NOMO-1 treated with dmso at 0.1 percent for 144 hours (cell line): ENCODE data around the gene MAL.

Experiments
- DNase-seq: peaks from one replicate; lab custom pipeline; 2025; ENCODE audit not compliant: unreplicated experiment; lab: John Stamatoyannopoulos, UW

The MAL gene

GRCh38 chr2:95047629-95048510, 22.4 kb downstream of the MAL start:
- DNase-seq, result no peak

GRCh38 chr2:95048825-95049682, 23.5 kb downstream of the MAL start:
- no peak for DNase-seq

GRCh38 chr2:95049683-95049955, 24.1 kb downstream of the MAL start:
- DNase-seq, result no peak

DNA sequence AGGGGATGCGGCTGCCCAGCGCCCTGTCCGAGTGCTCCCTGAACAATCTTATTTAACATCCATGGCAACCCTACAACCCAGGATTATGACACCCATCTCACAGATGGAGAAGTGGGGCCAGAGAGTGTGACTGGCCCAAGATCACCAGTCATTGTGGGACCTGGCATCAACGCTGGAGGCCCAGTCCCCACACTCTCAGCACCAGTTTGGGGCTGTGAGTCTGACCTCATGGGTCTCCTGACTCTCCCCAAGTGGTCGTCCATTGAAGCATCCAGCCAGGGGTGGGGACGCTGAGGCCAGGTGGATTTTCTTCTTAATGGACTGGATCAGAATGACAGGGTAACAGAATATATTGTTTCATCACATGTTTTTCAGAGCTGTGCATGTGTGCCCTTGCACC, 24.5 kb downstream of the MAL start:
- DNase-seq, result no peak

GRCh38 chr2:95050385-95051300, 25.1 kb downstream of the MAL start:
- no peak for DNase-seq

DNA sequence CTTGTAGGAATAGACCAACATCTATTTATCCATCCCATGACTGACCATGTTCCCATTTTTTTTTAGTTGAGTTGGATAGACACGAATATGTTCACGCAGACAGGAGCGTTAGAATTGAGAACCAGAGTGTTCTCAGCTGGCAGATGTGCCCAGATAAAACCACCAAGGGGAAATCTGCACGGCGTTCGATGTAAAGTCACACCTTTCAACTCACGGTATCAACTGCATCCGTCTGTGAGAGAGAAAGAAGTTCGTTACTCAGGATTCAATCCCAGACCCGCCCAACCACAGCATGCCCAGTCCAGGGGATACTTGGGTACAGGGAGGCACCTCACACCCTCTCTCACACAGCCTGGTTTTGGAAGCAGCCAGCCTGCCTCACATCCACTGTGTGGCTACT, 26.1 kb downstream of the MAL start:
- DNase-seq, result no peak

GRCh38 chr2:95052307-95052706, 26.8 kb downstream of the MAL start:
- no peak for DNase-seq

DNA sequence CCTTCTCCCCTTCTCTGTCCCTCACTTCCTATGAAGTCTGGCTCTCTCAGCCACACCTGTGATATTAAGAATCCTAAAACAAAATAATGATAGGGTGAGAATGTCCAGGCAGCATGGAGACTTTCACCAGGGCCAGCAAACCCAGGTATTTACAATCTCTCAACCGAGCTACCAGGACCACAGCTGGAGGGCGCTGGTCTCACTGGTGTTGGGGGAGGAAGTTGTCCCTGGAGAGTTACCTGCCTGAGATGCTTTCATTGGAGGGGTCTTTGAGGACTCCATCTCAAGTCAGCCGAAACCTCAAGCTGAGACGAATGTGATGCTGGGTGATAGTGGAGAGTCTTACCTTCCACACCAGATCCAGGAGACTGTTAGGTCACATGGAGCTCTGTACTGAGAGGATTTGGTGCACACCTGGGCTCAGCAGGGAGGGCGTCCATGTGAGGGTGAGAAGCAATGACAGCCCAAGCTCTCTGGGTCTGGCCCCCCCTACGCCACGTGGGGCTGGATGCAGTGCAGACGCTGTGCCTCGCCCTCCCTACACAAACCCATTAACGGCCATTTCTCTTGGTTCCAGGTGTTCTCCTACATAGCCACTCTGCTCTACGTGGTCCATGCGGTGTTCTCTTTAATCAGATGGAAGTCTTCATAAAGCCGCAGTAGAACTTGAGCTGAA, 27.4 kb downstream of the MAL start:
- DNase-seq, result no peak

DNA sequence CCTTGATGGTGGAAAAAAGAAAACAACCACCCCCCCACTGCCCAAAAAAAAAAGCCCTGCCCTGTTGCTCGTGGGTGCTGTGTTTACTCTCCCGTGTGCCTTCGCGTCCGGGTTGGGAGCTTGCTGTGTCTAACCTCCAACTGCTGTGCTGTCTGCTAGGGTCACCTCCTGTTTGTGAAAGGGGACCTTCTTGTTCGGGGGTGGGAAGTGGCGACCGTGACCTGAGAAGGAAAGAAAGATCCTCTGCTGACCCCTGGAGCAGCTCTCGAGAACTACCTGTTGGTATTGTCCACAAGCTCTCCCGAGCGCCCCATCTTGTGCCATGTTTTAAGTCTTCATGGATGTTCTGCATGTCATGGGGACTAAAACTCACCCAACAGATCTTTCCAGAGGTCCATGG, 28.0 kb downstream of the MAL start:
- no peak for DNase-seq

DNA sequence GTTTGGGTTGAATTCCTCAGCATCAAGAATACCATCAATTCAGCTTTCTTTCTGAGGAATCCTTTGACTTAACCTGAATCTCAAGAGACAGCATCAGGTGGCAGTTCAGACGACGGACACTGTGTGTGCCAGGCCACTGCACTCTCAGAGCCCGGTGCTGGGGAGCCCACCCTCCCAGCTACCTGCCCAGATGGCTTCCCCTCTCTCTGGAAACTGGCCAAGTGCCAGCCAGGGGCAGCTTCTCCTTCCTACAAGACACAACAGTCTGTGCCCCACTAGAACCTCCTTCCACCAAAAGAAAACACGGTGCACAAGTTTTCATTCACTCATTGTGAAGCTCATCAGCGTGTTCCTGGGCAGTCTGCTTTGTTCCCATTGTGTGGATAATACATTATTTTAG, 28.5 kb downstream of the MAL start:
- DNase-seq, result no peak

- DNase-seq, result no peak
These were observed 29.8 kb downstream of the MAL start for GRCh38 chr2:95055262-95055661.

DNA sequence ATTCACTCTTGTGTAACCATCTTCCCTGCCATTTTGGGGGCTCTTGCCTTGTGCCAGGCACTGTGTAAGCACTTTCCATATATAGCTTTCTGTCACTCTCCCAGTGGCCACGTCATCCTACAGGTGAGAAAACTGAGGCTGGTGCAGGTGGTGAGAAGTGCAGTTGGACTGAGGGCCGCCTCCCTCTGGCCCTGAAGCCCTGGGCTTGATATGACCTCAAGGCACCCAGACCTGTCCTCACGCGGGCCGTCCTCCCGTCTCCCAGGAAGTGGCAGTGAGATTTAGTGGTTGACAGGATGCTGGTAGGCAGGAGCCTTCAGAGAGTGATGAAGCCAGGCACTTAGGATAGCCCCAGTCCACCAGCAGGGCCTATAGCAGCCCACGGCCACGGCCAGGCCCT, 30.5 kb downstream of the MAL start:
- DNase-seq, result no peak

DNA sequence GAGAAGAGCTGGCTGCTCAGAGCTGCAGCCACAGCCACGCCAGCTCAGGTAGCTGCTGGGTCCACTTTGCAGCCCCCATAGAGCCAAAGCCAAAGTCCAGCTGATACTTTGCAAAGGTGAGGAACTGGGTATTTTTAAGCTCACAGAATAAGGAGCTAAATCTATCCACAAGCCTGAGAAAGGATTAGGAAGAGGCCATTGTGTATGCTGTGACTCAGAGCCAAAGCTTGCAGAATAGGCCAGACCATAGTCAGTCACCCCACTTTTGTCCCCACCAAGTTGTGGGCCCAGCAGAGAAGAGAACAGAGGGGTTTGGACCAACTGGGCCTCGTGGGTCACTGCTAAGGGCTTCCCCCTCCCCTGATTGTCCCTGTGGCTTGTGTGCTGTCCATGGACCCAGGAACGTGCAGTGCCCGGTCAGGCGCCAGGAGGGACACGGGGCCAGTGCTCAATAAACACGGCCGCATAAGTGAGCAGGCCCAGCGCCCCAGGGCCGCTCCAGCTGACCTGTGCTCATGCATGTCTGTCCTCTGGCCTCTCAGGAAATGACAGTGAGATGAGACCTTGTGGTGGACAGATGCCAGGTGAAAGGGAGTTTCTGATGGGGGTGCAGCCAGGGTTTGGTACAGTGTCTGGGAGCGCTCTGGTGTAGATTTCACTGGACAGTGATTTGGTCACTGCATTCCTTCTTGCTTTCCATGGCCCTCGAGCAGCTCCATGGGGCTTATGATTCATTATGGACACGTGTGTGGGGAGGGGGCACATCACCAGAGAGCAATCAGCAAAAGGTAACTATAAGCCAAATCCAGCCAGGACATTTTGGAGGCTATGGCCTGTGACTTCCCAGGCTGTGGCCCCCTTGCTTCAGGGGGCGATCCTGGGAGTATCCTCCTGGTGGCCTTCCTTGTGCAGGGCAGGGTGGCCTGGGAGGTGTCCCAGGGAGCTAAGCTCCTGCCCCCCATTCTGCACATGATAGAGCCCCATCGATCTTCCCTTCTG, 31.3 kb downstream of the MAL start:
- DNase-seq, result no peak

DNA sequence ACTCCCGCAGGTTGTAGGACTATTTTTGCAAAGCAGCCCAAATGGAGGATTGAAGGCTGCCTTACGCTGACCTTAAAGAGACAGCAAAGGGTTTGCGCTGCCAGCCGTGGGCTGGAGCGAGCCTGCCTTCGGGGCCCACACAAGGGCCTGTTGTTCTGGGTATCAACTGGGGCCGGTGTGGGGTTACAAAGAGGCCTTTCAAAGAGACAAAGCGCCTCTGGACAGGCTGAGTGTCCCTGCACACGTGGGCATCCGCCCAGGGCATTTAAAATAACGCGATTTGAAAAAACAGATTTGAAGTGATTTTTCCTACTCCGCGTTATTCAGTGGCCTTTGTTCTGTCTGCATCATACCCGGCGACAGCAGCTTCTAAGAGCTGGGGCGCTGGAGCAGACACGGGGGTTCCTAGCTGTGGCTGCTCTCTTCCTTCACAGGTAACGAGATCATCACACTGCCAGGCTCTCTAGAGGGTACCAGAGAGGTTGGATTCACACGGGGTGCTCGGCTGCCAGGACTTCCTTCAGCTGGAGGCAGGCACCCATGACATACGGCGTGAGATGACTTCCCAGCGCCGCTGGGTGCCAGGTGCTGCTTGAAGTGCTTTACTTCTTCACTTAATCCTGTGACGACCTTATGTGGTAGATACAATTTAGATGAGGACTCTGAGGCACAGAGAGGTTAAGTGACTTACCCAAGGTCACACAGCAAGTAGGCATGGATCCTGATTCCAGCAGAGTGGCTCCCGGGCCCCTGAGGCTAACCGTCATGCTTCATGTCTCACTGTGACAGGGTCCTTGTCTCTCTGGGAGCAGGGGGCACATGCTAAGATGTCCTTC, 32.2 kb downstream of the MAL start:
- DNase-seq, result no peak

GRCh38 chr2:95058466-95058988, 33.0 kb downstream of the MAL start:
- DNase-seq, result no peak

GRCh38 chr2:95058989-95059641, 33.6 kb downstream of the MAL start:
- no peak for DNase-seq

GRCh38 chr2:95059656-95060370, 34.3 kb downstream of the MAL start:
- DNase-seq, result no peak
